Transverse colon (tissue), 4 donors: ENCODE data around the gene REC8.

ENCODE experiments used
- CTCF ChIP-seq, 5 experiments: fragments of 200-600 bp in 3 of 5; fragments of 450-650 bp in 2 of 5; sonication (generic) in 3 of 5; IDR thresholded peaks; 1 replicate in 2 of 5; 2 replicates in 3 of 5; pipeline ENCODE4 v1.5.1; 2016 to 2017; ENCODE audit warnings: antibody characterized with exemption in 5 of 5, inconsistent platforms in 3 of 5, mild to moderate bottlenecking in 2 of 5, moderate library complexity in 1 of 5
- EP300 ChIP-seq: sonication (generic); formaldehyde crosslinking; IDR thresholded peaks from one replicate; pipeline ENCODE4 v1.6.1; 2017; ENCODE audit warnings: antibody characterized with exemption, low read depth
- POLR2A ChIP-seq: fragments of 450-650 bp; IDR thresholded peaks from one replicate; pipeline ENCODE4 v1.6.1; 2016; ENCODE audit warnings: antibody characterized with exemption, mild to moderate bottlenecking, moderate library complexity
- POLR2AphosphoS5 ChIP-seq, 3 donors: sonication (generic); formaldehyde crosslinking; IDR thresholded peaks; one replicate each; pipeline ENCODE4 v1.6.1; 2016; ENCODE audit warnings: antibody characterized with exemption in 3 of 3

DNA sequence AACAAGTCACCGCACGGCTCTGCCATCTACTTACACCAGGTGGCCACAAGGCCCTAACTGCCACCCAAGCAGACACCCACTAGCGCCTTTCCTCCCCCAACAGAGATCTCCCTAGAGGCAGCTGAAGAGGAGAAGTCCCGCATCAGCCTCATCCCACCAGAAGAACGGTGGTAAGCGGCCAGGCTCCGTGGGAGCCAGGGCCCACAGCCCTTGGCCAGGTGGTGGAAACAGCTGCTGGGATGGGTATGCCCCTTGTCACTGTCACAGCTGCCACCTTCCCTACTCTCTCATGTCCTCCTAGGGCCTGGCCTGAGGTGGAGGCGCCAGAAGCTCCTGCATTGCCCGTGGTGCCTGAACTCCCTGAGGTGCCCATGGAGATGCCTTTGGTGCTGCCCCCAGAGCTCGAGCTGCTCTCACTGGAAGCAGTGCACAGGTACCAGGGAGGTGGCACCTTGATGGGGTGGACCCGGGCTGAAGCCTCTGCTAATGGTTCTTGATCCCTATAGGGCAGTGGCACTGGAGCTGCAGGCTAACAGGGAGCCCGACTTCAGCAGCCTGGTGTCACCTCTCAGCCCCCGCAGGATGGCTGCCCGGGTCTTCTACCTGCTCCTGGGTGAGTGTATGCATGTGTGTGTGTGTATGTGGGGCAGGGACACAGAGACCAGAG, 7.5 kb downstream of the REC8 start:
- no peak for TF ChIP-seq CTCF (IDR thresholded peaks at IDR 0.05)
- TF ChIP-seq POLR2A = no peak
- TF ChIP-seq POLR2AphosphoS5 (IDR thresholded peaks at IDR 0.05) = no peak
- no peak for TF ChIP-seq EP300
